Measurements from ENCODE around the gene TUBD1. TPM values are rescaled to one million over a fixed set of nuclear protein-coding genes. Genes with fewer than 3 reads are reported as not detected.
A peak's percentile ranks its signal among the peaks of the same experiment; 100 is the strongest.
"Not testable (repeated sequence)": the region's sequence is repeated elsewhere in the genome, so short reads cannot be mapped to it uniquely, and the experiment has no call there.

Gene TUBD1, protein sequence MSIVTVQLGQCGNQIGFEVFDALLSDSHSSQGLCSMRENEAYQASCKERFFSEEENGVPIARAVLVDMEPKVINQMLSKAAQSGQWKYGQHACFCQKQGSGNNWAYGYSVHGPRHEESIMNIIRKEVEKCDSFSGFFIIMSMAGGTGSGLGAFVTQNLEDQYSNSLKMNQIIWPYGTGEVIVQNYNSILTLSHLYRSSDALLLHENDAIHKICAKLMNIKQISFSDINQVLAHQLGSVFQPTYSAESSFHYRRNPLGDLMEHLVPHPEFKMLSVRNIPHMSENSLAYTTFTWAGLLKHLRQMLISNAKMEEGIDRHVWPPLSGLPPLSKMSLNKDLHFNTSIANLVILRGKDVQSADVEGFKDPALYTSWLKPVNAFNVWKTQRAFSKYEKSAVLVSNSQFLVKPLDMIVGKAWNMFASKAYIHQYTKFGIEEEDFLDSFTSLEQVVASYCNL
- 10 to 100 TPM; 14.5 to 14.7 TPM for total RNA-seq

GRCh38 chr17:59892924-59893675 is at the start of gene TUBD1, which contains the start of gene RPS6KB1:
Gene TUBD1 (minus strand): TSS chr17:59892943. CDS start chr17:59891002, 1,941 bp downstream.
Gene RPS6KB1 (plus strand): TSS chr17:59893121. CDS start chr17:59893185, 64 bp downstream.
- peak within 1 kb of the TSS; percentile 99 for H3K27ac Mint-ChIP-seq
- H3K9me3 Mint-ChIP-seq (ENCODE audit: insufficient read depth): no peaks in the 10 kb centered on the region
- H3K36me3 Mint-ChIP-seq (ENCODE audit: low read depth): peaks cover 30% of the 10 kb centered on the region
- H3K4me1 Mint-ChIP-seq (ENCODE audit: low read depth): peaks cover 49% of the 10 kb centered on the region
- H3K27me3 Mint-ChIP-seq (ENCODE audit: low read depth): no peaks in the 10 kb centered on the region
- DNase-seq (peak; percentile 99), ATAC-seq (peak; percentile 96)
- peak within 1 kb of the TSS; percentile 100 for H3K4me3 Mint-ChIP-seq
- ChIA-PET POLR2A (interaction anchor here (0.6 to 2.2 kb wide), 17 partner anchors 22 to 1886 kb away, joined by 3 to 11 read pairs (median 3); partner anchors contain the start of genes CLTC, PTRH2, RNFT1 and SRSF1), CTCF (interaction anchor here (1.0 to 4.3 kb wide), 8 partner anchors 11 to 185 kb away, joined by 3 to 21 read pairs (median 5); partner anchors contain the start of genes PTRH2 and VMP1)

DNA sequence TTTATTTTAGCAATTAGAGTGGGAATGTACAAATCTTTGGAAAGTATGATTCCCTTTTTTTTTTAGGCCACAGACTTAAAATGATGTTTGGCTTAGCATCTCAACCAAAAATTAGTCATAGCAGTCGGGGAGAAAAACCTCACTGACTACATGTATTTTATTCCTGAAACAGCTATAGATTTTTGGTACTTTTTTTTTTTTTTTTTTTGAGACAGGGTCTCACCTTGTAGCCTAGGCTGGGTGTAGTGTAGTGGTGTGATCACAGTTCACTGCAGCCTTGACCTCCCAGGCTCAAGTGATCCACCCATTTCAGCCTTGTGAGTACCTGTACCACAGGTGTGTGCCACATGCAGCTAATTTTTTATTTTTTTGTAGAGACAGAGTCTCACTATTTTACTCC is 48.4 kb upstream of the TUBD1 start:
- Mint-ChIP-seq H3K27ac (no peak overlapping the region), H3K4me3 (no peak overlapping the region), H3K27me3 (ENCODE audit: low read depth) (no peaks in the 10 kb centered on the region), H3K9me3 (ENCODE audit: insufficient read depth) (no peaks in the 10 kb centered on the region), H3K4me1 (ENCODE audit: low read depth) (peaks cover 15% of the 10 kb centered on the region), H3K36me3 (ENCODE audit: low read depth) (peaks cover 53% of the 10 kb centered on the region)
- no peak for DNase-seq
- CTCF ChIA-PET: interaction anchor here (1.2 to 1.3 kb wide), 2 partner anchors 10 to 27 kb away, joined by 3 read pairs; no protein-coding TSS in a partner anchor
- no peak for ATAC-seq
- POLR2A ChIA-PET: no interaction called here

GRCh38 chr17:59940697-59941096 is 48.0 kb upstream of the TUBD1 start:
- DNase-seq; ATAC-seq; H3K4me3 Mint-ChIP-seq; H3K27me3 Mint-ChIP-seq (ENCODE audit: low read depth); H3K27ac Mint-ChIP-seq; H3K9me3 Mint-ChIP-seq (ENCODE audit: insufficient read depth); POLR2A ChIA-PET: not testable (repeated sequence)
- H3K36me3 Mint-ChIP-seq (ENCODE audit: low read depth): peaks cover 52% of the 10 kb centered on the region
- peaks cover 12% of the 10 kb centered on the region for H3K4me1 Mint-ChIP-seq (ENCODE audit: low read depth)
- CTCF ChIA-PET: interaction anchor here (1.2 kb wide), 1 partner anchor 10 kb away, joined by 3 read pairs; no protein-coding TSS in a partner anchor

- peaks cover 62% of the 10 kb centered on the region for H3K36me3 Mint-ChIP-seq (ENCODE audit: low read depth)
- CTCF ChIA-PET: interaction anchor here (0.8 kb wide), 1 partner anchor 180 kb away, joined by 3 read pairs; no protein-coding TSS in a partner anchor
- POLR2A ChIA-PET; H3K4me3 Mint-ChIP-seq; H3K27me3 Mint-ChIP-seq (ENCODE audit: low read depth); H3K27ac Mint-ChIP-seq; H3K9me3 Mint-ChIP-seq (ENCODE audit: insufficient read depth); H3K4me1 Mint-ChIP-seq (ENCODE audit: low read depth); DNase-seq; ATAC-seq: not testable (repeated sequence)
Measured at GRCh38 chr17:59933317-59933716, 40.6 kb upstream of the TUBD1 start.

DNA sequence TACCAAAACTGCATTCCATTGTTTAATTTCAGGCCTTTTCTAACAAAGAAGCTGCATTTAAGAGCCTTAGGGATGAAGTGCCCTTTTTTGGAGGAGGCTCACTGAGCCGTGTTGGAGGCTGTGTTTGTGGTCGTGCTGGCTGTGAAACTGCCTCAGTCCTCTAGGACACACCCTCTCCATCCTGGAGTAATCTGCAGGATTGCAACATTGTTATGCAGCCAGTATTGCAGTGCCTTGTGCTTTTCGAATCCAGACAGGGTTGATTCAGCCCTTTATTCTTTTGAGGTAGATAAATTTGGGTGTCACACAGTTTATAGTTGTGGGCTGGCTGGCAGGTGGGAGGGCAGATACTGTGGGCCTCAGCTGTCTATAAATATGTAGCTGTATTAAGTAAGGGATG is 38.0 kb upstream of the TUBD1 start:
- DNase-seq; H3K27ac Mint-ChIP-seq; POLR2A ChIA-PET; H3K4me1 Mint-ChIP-seq (ENCODE audit: low read depth); ATAC-seq; H3K9me3 Mint-ChIP-seq (ENCODE audit: insufficient read depth); CTCF ChIA-PET; H3K4me3 Mint-ChIP-seq; H3K27me3 Mint-ChIP-seq (ENCODE audit: low read depth): not testable (repeated sequence)
- peaks cover 59% of the 10 kb centered on the region for H3K36me3 Mint-ChIP-seq (ENCODE audit: low read depth)

DNA sequence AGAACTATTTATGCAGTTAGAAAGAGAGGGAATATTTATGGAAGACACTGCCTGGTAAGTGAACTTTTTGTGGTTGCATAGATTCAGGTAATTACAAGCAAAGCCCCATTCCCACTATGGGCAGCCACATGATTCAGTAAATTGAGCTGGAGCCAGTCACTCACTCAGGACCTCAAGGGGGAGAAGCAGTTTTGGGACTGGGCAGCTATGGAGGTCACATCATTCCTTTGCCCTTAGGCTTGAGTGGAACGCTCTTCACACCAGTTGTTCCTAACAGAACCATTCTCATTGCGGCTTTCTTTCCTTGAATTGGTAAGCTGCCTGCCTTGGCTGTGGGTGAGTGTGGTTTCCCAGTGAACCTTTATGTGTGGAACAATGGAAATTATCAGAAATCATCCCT is 37.4 kb upstream of the TUBD1 start:
- H3K9me3 Mint-ChIP-seq (ENCODE audit: insufficient read depth); H3K4me1 Mint-ChIP-seq (ENCODE audit: low read depth); ATAC-seq; POLR2A ChIA-PET; H3K27ac Mint-ChIP-seq; DNase-seq; H3K27me3 Mint-ChIP-seq (ENCODE audit: low read depth); H3K4me3 Mint-ChIP-seq; CTCF ChIA-PET: not testable (repeated sequence)
- peaks cover 64% of the 10 kb centered on the region for H3K36me3 Mint-ChIP-seq (ENCODE audit: low read depth)

DNA sequence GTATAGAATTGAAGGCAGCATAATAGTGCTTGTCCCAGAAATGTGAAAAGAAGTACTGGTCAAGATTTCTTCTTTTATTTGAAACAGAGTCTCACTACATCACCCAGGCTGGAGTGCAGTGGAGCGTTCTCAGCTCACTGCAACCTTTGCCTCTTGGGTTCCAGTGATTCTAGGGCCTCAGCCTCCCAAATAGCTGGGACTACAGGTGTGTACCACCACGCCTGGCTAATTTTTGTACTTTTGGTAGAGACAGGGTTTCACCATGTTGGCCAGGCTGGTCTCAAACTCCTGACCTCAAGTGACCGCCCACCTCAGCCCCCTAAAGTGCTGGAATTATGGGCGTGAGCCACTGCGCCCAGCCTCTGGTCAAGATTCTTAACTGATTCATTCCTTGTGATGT is 27.9 kb upstream of the TUBD1 start:
- H3K36me3 Mint-ChIP-seq (ENCODE audit: low read depth): peaks cover 32% of the 10 kb centered on the region
- POLR2A ChIA-PET; H3K4me1 Mint-ChIP-seq (ENCODE audit: low read depth); H3K27me3 Mint-ChIP-seq (ENCODE audit: low read depth); ATAC-seq; CTCF ChIA-PET; H3K27ac Mint-ChIP-seq; DNase-seq; H3K9me3 Mint-ChIP-seq (ENCODE audit: insufficient read depth); H3K4me3 Mint-ChIP-seq: not testable (repeated sequence)

DNA sequence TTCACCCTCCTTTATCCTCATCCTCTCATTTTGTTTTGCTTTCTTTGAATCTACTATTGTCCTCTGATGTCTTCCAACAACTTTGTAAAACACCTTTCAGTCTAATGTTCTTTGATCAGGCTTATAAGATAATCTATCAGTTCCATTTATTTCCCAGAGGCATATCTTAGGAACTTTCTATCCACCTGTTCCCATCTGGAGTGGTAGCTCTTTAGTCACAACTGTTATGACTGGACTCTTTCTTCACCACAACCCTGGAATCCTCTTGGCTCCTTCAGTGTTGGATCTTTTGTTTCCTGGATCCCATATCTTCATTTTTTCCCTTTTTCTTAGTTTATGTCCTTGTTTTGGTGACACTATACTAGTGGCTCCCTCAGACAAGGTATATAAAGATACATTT is 23.7 kb upstream of the TUBD1 start:
- Mint-ChIP-seq H3K36me3 (ENCODE audit: low read depth) (peaks cover 32% of the 10 kb centered on the region), H3K9me3 (ENCODE audit: insufficient read depth) (no peaks in the 10 kb centered on the region), H3K4me3 (no peak overlapping the region), H3K27me3 (ENCODE audit: low read depth) (no peaks in the 10 kb centered on the region), H3K27ac (no peak overlapping the region), H3K4me1 (ENCODE audit: low read depth) (no peaks in the 10 kb centered on the region)
- POLR2A ChIA-PET: interaction anchor here (1.6 kb wide), 1 partner anchor 23 kb away, joined by 3 read pairs; no protein-coding TSS in a partner anchor
- DNase-seq (no peak), ATAC-seq (no peak)
- CTCF ChIA-PET: no interaction called here

DNA sequence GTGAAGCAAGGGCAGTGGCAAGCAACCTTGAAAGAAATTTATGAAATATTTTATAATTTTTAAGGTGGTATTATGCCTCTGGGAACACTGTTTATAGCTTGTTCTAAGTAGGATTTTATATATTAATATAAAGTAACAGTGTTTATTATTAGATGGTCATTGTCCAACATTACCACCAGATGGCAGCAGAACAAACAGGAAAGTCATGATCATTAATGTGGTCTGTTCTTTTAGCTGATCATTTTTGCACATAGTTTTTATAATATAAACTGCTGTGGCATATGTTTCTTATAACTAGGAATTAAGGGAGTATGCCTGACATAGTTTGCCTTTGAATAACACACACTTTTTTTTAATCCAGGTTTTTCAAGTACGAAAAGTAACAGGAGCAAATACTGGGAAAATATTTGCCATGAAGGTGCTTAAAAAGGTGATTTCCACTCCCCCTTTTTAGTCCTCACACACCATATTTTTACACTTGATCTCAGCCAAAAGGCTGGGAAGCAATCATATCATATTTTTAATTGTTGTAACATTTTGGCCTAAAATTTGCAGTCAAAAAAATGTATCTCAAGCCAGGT is 21.6 kb upstream of the TUBD1 start:
- CTCF ChIA-PET: interaction anchor here (0.6 to 3.5 kb wide), 17 partner anchors 10 to 693 kb away, joined by 3 to 29 read pairs (median 4); partner anchors contain the start of genes RPS6KB1 and TUBD1
- Mint-ChIP-seq H3K4me1 (ENCODE audit: low read depth) (no peaks in the 10 kb centered on the region), H3K9me3 (ENCODE audit: insufficient read depth) (no peaks in the 10 kb centered on the region), H3K36me3 (ENCODE audit: low read depth) (peaks cover 34% of the 10 kb centered on the region), H3K27me3 (ENCODE audit: low read depth) (no peaks in the 10 kb centered on the region), H3K27ac (no peak overlapping the region), H3K4me3 (no peak overlapping the region)
- ATAC-seq (peak; percentile 69), DNase-seq (peak; percentile 35)
- POLR2A ChIA-PET: interaction anchor here (1.0 kb wide), 1 partner anchor 50 kb away, joined by 5 read pairs; the partner anchor contains the start of gene RNFT1

- DNase-seq: no peak
- peaks cover 3% of the 10 kb centered on the region for H3K4me1 Mint-ChIP-seq (ENCODE audit: low read depth)
- CTCF ChIA-PET: no interaction called here
- POLR2A ChIA-PET: interaction anchor here (0.7 to 1.0 kb wide), 2 partner anchors 69 to 129 kb away, joined by 3 to 4 read pairs; no protein-coding TSS in a partner anchor
- ATAC-seq: no peak
- H3K9me3 Mint-ChIP-seq (ENCODE audit: insufficient read depth): no peaks in the 10 kb centered on the region
- H3K36me3 Mint-ChIP-seq (ENCODE audit: low read depth): peaks cover 16% of the 10 kb centered on the region
- no peaks in the 10 kb centered on the region for H3K27me3 Mint-ChIP-seq (ENCODE audit: low read depth)
- no peak overlapping the region for H3K27ac Mint-ChIP-seq
- no peak overlapping the region for H3K4me3 Mint-ChIP-seq
Measured at GRCh38 chr17:59907467-59907866, 14.7 kb upstream of the TUBD1 start.

- Mint-ChIP-seq H3K36me3 (ENCODE audit: low read depth) (peaks cover 14% of the 10 kb centered on the region), H3K27me3 (ENCODE audit: low read depth) (no peaks in the 10 kb centered on the region), H3K4me1 (ENCODE audit: low read depth) (peaks cover 5% of the 10 kb centered on the region), H3K4me3 (no peak overlapping the region), H3K27ac (no peak overlapping the region), H3K9me3 (ENCODE audit: insufficient read depth) (no peaks in the 10 kb centered on the region)
- POLR2A ChIA-PET: no interaction called here
- ATAC-seq: no peak
- CTCF ChIA-PET: interaction anchor here (2.4 kb wide), 1 partner anchor 10 kb away, joined by 10 read pairs; no protein-coding TSS in a partner anchor
- DNase-seq: no peak
Measured at GRCh38 chr17:59903455-59903854, 10.7 kb upstream of the TUBD1 start.

Measured in activated CD8-positive, alpha-beta T cell treated with anti-CD3 and anti-CD28 coated beads, Interleukin-2, amount 10 ng/mL, durations not matched to agents 7 days and 5 days (primary cell).